ENCODE measurements around the gene CDY1B.
"Not testable (repeated sequence)": the region's sequence is repeated elsewhere in the genome, so short reads cannot be mapped to it uniquely, and the experiment has no call there.

CDY1B gene

DNA sequence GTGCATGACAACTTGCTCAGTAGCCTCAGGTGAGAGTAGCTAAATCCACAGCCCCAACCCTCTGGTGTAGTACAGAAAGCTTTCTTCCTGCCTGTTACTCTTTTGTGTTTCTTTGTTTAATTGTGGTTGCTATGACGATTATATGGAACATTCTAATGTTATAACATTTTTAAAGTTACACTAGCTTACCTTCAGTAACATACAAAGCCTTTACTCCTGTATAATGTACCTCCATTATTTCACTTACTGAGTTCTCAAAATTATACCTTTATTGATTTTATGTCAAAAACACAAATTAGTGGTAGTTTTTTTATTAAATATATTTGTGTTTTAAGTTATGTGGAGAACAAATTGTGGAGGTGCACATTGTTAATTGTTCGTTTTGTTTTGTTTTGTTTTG is at the start of gene CDY1B:
Gene CDY1B (minus strand): TSS at position 101 of the 400 bp plus-strand sequence. CDS start 331 bp downstream, outside the sequence.
- DNase-seq (ENCODE audit: low read depth), result not testable (repeated sequence)

- not testable (repeated sequence) for DNase-seq (ENCODE audit: low read depth)
Observed at GRCh38 chrY:24049525-24049924, 1.7 kb upstream of the CDY1B start.

GRCh38 chrY:24043209-24043608 is 4.6 kb downstream of the CDY1B start:
- DNase-seq (ENCODE audit: low read depth), result not testable (repeated sequence)

DNA sequence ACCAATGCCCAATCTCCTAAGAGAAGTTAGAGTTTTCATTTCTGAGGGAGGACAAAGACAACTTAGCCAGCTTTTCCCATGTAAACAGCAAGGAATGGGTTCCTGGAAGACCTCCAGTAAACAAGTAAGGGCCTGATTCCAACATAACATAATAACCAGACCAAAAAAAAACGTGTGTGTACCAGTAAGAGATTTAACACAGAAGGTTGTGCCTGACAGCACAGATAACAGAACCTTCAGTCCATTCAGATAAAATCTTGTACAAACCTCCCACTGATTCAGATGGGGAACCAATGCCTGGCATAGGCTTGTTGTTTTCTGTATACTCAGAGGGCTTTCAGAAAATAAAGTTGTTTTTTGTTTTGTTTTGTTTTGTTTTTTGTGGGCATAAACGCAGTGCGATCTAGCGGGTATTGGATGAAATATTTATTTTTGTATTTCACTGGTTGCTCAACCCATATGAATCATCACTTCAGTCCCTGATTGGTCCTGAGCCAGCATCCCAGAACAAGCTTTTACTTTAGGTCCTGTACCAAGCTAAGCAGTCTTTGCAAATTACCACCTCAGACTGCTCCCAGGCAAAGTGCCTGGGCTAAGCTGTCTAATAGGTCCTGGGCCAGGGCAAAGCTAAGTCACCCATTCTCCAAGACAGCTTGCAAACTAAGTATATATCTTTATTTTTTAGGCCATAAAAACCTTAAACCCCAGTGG is 8.7 kb downstream of the CDY1B start:
- DNase-seq (ENCODE audit: low read depth), result not testable (repeated sequence)

DNA sequence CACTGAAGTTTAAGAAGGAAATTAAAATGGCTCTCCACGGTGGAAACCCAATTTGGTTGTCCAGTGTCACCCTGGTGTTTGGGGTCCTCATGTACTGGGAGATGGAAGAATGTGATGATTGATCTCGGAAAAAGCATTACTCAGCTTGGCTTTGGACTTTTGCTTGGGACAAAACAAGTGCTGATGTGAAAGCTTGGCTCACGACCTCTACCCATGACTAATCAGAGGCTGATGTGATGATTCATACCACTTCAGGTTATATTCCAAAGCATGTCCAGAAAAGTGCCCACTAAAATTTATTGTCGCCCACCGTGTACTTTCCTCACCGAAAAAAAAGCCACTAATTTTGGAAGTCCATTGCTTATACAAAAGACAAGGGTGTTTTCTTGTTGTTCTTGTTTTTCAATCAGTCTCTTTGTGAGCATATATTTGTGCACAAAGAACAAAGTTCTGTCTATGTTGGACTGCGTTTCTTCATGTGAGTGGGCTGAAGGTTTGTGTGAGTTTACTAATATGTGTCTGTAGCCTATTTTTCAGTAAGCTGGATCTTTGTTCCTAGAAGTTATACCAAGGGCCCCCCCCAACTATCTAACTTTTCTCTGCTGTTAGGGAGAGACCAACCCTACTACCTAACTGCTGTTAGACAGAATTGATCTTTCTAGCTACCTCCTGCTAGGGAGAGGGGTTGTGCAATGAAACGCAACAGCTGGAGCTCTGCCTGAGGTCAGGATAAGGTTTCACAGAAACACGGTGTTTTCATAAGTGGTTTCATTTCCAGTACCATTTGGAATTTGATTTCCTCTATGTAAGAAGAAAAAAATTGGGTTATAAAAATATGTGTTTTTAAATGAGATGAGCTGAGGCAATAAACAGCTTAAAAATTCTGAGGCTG is 21.4 kb downstream of the CDY1B start:
- not testable (repeated sequence) for DNase-seq (ENCODE audit: low read depth)
